Activated CD4-positive, alpha-beta T cell treated with anti-CD3 and anti-CD28 coated beads for 1 hour (primary cell): ENCODE results near the gene CDC42EP5.

Source experiments
- DNase-seq: peaks from one replicate; pipeline ENCODE4 v3.0.0-alpha.2; 2020

Gene CDC42EP5

DNA sequence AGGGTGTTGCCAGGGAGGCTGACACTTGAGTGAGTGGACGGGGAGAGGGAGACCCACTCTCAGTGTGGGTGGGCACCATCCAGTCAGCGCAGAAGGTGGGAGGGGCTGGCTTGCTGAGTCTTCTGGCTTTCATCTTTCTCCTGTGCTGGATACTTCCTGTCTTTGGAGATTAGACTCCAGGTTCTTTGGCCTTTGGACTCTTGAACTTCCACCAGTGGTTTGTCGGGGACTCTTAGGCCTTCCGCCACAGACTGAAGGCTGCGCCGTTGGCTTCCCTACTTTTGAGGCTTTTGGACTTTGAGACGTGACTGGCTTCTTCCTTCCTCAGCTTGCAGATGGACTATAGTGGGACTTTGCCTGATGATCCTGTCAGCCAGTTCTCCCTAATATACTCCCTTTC, 28.4 kb downstream of the CDC42EP5 start:
- DNase-seq: no peak

DNA sequence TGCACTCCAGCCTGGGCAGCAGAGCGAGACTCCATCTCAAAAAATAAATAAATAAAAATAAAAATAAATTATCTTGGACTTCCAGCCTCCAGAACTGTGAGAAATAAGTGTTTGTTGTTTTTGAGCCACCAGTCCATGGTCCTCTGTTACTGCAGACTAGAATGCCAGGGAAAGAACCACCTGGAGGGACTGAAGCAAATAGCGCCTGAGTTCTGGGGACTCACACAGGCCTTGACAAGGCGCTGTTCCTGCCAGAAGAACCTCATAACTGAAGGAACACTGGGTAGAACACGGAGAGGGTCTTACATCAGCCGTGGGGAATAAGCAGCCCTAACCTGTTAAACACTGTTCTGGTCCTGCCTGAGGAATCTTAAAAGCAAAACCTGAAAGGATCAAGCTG, 32.5 kb downstream of the CDC42EP5 start:
- no peak for DNase-seq

DNA sequence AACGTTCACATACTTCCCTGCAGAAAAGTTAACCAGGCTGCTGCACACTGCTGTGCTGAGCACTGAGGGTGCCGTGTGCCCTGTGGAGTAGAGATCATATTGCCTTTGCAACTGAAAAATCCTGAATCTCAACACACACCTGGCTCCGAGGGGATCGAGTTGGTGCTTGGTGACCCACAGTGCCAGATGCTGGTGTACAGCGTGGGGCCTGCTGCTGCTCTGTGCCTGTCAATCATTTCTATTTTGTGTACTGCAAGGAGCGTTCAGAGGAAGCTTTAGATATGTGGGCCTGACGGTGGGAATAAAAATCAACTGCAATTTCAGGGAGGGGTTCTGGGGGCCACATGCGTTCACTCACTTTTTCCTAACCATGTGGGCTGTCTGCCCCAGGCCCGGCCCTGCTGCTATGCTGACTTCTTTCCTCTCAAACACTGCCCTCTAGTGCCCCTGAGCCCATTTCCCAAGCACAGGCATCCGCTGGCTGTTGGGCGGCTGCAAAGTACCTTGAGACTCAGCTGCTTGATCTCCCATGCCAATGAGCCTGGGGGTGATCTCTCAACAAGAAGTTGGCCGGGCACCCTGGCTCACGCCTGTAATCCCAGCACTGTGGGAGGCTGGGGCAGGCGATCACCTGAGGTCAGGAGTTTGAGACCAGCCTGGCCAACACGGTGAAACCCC, 33.8 kb downstream of the CDC42EP5 start:
- no peak for DNase-seq

DNA sequence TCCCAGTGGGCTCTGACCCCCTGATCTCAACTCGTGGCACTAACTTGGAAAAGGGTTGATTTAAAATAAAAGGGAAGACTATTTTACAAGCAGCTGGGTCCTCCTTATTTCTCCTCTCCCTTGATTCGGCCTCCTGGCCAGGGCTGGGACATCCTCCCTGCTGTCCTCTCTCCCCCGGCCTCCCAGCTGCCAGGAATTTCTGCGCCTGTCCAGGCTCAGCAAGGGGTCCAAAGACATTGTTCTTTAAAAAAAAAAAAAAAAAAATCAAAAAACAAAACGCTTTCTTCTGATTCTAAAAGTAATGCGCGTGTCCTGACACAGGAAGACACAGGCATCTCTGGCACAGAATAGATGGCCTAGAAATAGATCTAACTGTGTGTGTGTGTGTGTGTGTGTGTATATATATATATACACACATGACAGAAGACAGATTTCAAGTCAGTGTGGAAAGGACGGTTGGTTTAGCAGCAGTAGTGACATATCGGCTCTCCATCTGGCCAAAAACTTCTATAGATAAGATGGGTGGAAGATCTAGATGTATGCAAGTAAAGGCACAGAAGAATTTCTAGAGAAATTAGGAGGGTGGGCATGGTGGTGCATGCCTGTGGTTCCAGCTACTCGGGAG, 36.4 kb downstream of the CDC42EP5 start:
- no peak for DNase-seq

DNA sequence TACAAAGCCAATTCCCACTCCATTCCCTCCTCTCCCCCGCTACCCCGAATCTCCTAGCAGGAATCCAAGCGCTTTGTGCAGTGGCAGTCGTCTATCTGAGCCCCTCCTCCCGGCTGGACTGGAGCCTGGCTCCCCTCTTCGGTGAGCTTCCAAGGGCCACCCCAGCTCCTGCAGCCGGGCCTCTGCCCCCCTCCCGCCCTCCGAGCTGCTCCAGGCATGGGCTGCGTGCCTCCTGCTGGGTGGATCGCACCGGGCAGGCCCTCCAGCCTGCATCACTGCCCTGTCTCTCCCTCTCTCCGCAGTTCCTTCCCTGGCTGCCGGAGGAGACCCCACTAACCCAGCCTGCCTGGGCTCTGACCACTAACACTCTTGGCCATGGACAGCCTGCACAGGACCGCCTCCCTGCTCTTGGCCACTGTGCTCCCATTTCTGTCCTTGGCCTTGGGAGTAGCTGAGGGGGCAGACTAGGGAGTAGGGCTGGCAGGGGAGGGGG, 37.0 kb downstream of the CDC42EP5 start:
- no peak for DNase-seq

GRCh38 chr19:54435551-54436016, 37.5 kb downstream of the CDC42EP5 start:
- DNase-seq: no peak

- DNase-seq: no peak
Observed at GRCh38 chr19:54434873-54435214, 38.3 kb downstream of the CDC42EP5 start.

GRCh38 chr19:54434112-54434872, 38.8 kb downstream of the CDC42EP5 start:
- DNase-seq: no peak

DNA sequence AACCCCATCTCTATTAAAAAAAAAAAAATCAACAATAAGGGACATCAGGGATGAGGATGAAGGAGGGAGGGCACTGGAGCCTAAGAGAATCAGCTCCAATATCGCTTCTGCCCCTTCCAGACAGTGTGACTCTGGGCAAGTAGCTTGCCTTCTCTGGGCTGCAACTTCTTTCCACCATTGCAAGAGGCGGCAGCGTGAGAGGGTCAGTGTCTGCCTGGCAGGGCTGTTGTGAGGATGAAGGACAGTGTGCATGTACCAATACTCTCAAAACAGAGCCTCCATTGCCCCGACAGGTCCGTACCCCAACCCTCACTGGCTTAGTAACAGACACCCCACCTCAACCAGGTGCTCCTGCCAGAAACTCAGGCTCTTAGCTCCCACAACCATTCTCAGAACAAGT, 39.4 kb downstream of the CDC42EP5 start:
- no peak for DNase-seq

DNA sequence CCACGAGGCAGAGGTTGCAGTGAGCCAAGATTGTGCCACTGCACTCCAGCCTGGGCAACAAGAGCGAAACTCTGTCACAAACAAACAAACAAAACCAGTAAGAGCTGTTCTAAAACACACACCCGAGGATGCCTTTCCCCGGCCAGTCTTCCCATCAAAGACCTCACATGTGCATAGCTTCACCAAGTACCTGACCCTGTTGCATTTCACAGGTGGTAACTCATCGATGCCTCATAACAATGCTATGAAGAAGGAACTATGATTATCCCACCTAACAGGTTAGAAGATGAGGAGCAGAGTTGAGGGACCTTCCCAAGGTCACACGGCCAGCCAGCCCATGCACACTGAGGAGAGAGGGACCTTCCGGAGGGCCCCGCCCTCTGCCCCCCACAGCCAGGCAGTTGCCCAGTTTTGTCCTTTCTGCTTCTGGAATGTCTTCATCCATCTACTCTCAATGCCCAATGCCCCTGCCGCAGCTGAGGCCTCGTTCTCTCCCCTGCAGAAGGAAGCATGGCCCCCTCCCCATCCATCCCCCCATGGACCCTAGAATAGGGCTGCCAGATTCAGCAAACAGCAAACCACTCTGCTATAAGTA, 40.9 kb downstream of the CDC42EP5 start:
- DNase-seq: no peak

- no peak for DNase-seq
Observed at GRCh38 chr19:54431255-54431838, 41.7 kb downstream of the CDC42EP5 start.

DNA sequence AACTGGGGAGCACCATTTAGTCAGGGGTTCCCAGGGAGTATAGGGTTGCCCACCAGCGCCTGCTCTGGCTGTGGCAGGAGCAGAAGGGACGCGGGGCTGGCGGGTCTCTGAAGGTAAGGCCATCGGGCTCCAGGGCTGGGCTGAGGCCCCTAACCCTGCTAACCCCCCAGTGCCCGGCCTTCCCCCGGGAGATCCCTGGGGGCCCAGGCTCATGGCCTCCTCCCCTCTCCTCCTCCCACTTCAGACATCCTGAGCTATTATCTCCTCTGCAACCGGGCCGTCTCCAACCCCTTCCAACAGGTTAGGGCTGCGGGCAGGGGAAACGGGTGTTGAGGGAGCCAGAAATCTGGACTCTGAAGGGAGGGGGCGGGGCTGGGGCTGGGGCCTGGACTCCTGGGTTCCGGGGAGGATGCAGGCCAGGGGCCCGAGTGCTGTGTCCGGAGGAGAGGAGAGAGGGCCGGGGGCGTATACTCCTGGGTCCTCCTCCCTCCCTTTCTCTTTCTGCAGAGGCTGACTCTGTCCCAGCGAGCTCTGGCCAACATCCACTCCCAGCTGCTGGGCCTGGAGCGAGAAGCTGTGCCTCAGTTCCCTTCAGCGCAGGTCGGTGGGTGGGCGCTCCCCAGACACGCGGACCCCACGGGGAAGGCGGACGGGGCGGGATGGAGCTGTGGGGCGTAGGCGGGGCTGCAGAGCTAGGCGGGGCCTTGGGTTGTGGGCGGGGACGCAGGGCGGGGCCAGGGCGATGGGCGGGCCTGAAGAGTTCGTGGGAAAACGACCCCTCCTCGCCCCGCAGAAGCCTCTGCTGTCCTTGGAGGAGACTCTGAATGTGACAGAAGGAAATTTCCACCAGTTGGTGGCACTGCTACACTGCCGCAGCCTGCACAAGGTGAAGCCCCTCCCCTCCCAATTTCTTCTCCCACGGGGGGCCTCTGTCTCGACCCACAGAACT, 42.5 kb downstream of the CDC42EP5 start:
- no peak for DNase-seq

DNA sequence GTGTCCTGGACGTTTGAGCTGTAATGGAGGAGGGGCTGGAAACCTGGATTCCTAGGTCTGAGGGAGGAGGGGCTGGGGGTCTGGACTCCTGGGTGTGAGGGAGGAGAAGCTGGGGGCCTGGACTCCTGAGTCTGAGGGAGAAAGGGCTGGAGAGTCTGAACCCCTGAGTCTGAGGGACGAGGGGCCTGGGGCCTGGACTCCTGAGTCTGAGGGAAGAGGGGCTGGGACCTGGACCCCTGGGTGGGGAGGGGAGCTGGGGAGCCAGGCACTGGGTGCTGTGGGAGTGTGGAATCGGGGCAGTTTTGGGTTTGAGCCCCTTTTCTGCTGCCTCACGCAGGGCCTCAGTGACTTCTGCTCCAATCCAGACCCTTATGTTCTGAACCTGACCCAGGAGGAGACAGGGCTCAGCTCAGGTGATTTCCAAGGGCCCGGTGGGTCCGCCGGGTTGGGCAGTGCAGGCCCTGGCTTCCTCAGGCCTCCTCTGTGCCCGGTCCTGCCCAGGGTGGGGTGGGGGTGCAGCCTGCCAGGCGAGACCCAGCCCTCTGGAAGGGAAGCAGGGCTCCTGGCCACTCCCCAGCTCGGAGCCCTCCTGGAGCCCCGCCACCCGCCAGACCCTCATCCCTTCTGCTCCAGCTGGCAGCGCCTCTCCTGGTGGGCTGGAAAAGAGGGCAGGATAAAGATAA, 43.4 kb downstream of the CDC42EP5 start:
- DNase-seq: no peak

DNA sequence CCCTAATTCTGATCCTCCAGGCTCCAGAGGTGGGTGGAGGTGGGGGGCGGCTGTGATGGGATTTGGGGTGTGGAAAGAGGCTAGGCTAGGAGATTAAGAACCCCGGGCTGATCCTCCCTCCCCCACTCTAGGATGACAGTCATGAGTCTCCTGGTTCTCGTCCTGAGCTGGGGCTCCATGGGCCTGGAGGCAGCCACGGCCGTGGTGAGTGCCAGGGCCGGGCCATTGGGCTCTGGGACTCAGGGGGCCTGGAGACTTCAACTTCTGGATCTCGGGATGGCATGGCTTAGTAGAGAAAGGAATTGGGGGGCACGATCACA, 44.0 kb downstream of the CDC42EP5 start:
- no peak for DNase-seq

GRCh38 chr19:54428323-54429175, 44.5 kb downstream of the CDC42EP5 start:
- DNase-seq: no peak

DNA sequence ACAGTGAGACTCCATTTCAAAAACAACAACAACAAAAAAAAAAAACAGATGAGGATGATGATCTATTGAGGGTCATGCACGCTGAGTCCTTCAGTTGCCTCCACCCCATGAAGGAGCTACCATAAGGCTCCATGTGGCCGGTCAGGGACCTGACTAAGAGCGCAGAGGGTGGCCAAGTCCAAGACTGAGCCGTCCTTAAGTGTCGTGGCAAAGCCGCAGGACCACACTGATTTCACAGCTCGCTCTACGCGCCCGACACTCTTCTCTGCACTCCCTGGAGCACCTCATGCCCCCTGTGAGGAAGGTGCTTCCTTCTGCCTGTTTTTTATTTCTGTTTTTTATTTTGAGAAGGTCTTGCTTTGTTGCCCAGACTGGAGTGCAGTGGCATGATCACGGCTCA, 45.5 kb downstream of the CDC42EP5 start:
- DNase-seq: no peak

DNA sequence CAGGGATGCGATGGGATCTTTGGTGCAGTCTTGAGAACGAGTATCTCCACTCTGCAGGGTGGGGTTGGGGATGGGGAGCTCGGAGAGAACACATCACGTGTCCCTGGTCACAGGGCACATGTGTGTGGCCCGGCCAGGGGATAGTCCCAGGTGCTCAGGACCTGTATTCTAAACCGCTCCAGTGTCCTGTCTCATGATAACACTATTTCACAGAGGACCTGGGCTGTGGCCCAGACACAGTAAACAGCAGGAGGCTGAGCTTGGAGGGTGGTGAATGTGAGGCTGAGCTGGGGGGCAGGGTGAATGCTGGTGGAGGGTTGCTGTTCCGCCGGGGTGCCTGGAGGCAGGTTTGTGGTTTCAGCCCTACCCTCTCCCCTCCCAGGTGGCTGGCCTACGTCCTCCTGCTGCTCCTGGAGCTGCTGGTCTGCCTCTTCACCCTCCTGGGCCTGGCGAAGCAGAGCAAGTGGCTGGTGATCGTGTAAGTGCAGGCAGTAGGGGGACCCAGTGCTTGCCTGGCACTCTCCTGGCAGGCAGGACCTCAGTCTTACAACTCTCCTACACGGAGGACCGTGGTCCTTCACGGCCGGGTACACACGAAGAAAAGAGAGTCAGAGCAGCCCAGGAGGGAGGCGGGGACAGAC, 46.7 kb downstream of the CDC42EP5 start:
- DNase-seq: no peak

DNA sequence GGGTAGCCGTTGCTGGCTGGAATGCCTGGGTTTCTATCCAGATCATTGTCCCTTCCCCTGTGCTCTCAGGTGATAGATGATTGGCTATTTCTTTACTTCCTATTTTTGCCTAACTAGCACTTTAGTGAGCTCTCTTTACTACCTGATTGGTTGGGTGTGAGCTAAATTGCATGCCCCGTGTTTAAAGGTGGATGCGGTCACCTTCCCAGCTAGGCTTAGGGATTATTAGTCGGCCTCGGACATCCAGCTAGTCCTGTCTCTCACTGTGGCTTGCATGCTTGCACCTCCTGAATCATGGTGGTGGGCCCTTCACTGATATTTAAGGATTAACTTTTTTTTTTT, 47.7 kb downstream of the CDC42EP5 start:
- no peak for DNase-seq

- no peak for DNase-seq
Observed at GRCh38 chr19:54424660-54425381, 48.3 kb downstream of the CDC42EP5 start.
